HG03135 (cell line): Measurements from ENCODE around the gene MYO1B.

Experiments
- ATAC-seq: cut with Tn5 transposase; IDR thresholded peaks from one replicate; pipeline ENCODE4 v1.9.1; 2021; ENCODE audit warnings: mild to moderate bottlenecking, moderate library complexity; ENCODE audit not compliant: unreplicated experiment

The MYO1B gene

DNA sequence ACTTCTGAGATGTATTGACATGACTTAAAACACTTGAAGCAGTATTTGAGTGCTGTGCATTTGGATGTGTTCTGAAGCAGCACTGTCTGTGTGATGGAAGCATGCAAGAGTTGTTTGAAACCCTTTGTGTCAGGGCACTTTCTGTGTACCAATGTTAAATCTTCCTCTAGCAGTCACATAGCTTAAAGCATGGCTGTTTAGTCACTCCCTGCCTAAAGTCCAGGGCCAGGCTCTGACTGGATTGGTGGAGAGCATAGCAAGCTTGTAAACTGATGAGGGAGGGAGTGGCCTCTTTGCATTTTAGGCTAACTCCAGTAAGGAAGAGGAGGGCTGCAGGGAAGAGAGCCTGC lies 73.5 kb downstream of the MYO1B start:
- ATAC-seq = no peak

DNA sequence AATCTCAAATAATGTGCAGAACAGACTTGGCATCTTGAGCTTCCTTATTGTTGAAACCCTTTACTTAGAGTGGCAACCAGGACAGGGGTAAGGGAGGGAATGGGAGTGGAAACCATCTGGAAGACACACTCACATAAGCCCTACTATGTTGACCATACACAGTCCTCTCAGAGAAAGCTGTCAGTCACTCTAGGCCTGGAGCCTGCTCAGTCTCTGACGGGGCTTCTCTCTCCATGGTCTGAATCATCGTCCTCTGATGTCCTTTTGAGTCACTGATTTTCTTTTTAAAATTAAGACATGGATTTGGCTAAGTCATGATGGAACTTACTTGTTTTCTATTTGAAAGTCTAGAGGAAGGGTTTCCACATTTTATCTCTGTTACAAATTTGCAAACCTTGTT lies 74.0 kb downstream of the MYO1B start:
- ATAC-seq = no peak

DNA sequence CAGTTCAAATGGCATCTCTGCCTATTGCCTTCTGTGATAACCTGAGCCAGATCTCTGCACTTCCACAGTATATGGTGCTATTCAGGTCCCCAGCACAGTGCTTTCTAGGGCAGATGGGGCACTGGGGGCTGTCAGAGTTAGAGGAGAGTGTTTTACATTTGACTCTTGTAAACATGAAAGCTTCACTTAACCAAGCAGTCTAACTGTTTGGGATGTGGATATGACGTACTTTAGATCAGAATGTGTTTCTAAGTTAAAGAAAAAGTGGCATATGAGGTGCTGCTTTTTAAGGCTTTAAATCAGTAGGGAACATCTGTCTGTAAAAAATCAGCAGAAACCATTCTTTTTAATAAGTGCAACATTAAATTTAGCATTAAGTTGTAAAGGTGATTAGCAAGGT lies 75.7 kb downstream of the MYO1B start:
- no peak for ATAC-seq

DNA sequence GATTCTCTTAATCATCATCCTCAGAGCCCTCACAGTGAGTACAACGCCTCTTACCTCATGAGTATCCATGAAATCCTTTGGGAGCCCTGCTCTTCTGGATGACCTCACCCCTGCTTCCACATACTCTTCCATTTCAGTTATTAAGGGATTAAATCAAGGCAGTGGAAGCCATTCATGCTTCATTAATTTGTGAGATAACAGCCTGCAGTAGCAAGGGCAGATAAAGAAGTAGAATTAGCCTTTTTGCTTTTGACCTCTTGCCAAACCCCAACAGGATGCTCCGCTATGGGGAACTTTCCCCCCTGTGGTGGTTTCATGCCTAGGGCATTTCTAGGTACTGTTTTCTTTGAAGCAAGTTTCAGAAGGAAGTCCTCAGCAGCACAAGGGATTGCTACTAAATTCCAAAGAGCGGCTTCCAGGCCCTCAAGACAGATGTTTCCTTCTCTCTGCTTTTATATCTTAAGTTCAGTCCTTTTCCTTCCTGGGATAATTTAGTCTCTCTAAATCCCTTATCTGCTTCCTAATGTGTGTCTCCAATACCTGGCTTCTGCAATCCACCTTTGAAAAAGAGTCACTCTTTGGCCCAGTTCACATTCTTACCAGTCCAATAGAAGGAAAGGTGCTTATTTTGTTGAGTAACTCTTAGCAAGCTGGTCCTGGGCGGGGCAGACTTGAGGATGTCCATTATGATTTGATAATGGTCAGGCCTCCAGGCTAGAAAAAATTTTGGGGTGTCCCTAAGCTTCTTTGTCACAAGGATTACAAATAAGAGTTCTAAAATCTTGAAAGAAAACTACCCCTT lies 76.9 kb downstream of the MYO1B start:
- peak; percentile 59 for ATAC-seq

DNA sequence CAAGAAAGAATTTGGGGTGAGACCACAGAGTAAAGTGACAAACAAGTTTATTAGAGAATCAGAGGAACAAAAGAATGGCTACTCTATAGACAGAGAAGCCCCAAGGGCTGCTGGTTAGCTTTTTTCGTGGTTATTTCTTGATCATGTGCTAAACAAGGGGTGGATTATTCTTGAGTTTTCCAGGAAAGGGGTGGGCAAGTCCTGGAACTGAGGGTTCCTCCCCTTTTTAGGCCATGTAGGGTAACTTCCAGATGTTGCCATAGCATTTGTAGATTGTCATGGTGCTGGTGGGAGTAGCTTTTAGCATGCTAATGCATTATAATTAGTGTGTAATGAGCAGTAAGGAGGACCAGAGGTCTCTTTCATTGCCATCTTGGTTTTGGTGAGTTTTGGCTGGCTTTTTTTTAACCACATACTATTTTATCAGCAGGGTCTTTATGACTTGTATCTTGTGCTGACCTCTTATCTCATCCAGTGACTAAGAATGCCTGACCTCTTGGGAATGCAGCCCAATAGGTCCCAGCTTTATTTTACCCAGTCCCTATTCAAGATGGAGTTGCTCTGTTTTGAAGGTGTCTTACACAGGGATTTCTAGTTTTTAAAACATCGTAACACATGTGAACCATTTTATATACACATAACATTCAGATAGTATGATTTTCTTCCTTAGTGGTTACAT lies 77.8 kb downstream of the MYO1B start:
- no peak for ATAC-seq

DNA sequence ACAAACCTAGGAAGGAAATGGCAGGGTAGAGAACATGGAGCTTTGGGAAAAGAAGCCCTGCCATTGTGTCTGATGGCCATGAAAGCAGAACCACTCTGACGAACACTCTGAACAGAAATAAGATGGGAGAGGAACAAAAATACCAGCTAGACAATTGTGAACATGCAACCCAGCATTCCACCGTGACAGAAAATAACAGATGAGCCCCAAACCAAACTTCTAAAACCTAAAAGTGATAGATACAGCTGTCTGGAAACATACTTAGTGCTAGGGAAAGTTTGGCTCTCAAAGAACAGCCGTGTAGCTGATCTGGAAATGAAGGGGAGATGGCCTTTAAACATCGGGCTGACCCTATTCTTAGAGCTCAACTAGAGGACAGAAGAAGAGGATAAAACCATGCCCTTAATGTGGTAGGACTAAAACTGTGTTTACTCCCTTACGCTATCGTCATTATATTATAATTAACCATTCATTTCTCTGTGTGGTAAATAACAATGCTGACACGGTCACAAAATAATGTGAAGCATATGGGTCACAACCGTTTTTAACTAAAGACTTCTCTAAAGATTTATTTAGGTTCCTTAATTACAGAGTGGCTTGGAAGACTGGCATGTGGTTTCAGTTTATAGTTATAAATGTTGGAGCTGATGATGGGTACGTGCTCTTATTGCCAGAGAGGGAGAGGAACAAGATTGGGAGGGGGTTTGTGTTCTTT lies 80.6 kb downstream of the MYO1B start:
- ATAC-seq = no peak

DNA sequence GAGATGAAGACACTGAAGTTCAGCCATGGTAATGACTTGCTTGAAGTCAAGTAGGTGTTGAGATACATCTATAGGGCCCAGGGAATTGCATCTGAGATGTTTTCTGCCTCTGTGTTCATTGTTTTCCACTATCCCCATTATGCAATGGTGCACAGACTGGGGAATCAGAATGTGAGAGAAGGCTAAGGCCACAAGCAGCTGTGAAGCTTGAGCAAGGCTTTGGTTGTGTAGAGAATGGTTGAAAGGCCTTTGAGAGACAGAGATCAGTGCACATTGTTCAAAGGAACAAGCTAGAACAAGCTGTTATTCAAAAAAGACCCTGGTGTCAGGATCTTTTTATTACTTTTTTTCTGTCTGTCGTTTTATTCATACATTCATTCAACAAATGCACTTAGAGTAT lies 82.3 kb downstream of the MYO1B start:
- no peak for ATAC-seq

DNA sequence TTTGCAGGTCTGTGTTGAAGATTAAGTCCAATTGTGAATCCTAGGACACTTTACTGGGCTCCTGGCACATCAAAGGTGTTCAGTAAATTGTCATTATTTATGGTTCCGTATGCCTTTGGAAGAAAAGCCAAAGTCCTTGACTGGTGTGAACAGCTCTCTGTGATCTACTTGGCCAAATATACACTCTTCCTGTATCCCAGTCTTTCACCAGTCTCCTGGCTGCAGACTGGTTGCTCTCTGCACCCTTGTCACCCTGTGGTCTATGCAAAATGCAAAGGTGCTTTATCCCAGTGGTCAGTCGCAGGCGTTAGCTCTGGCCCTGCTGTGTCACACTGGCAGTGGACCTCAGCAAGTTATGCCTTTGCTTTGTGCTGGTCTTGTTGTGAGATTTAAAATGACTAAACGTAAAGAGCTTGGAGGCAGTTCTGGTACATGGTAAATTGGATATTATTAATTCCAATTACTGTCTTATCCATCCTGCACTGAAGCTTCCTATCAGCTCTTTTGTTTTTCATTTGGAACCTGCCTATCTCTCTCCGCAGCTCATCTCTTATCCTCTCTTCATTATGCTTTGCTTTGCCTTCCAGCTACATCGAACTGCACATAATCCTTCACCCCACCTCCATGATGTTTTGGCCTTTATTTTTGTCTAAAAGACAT lies 83.1 kb downstream of the MYO1B start:
- ATAC-seq = no peak

DNA sequence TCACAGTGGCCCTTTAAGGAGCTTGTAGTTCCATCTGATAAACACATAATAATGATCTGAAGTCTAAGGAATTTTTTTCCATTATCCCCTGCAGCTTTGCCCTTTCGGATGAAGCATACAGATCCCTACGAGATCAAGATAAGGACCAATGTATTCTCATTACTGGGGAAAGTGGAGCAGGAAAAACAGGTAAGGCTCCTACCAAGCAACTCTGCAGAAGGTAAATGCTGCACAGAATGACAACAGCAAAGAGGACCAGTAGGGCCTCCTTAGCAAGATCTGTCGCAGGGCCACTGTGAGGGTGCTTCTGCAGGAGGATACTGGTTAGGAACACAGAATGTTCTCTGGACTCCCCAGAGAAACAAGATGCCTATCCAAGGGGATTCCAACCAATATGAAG lies 84.6 kb downstream of the MYO1B start:
- ATAC-seq = no peak

DNA sequence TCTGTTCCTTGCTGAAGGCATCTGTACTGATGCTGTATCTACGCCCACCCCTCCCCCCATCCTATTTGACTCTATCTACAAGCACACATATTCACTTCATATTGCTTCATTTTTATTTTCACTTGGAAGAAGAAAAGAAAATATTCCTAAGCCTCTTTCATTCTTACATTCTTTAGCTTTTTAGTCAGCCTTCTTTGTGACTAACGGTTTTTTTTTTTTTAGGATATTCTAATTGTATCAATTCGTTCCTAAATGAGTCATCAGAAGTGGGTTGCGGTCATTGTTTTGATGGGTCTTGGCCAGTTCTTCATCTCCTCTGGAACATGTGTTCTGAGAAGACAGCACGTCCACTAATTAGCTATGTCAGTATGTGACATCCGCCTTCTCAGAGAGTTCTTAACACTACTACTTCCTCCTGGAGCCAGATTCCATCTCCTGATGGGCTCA lies 88.7 kb downstream of the MYO1B start:
- no peak for ATAC-seq

DNA sequence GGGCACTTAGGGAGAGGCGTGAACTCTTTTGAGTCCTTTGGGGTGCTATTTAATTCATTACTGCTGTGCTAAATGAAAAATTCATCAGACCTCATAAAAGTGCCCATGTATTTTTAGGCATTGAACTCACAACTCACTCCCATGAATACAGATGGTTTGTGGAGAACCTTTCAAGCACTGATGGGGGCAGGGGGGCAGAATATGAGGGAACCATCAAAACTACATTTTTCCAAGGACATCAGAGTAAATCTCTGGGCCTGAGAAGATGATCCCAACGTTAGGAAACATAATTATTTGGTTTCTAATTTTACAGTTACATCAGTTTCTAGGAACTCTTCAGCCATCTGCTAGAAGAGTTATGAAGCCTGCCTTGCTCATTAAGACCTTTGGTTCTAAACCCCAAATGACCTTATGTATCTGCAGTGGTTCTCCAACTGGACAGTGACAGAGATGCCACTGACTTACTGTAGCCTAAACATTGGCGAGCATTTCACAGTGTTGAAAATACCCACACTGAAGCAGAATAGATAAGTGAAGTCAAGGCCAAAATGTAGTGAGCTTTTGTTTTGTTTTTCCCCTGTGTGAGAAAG lies 90.8 kb downstream of the MYO1B start:
- no peak for ATAC-seq

DNA sequence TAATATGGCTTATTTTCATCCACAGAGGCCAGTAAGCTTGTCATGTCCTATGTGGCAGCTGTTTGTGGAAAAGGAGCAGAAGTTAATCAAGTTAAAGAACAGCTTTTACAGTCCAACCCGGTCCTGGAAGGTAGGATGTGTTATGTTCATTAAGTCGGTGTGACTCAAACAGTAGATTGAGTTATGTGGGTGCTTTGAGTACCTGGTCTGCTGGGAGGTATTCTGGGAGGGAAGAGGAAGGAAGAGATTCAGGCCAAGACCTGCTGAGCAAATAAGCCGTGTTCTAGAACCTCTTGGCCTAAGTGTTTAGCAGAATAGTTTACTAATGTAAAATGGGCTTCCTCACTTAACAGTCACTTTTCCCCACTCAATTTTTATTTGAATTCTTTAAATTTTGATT lies 96.2 kb downstream of the MYO1B start:
- ATAC-seq = no peak

DNA sequence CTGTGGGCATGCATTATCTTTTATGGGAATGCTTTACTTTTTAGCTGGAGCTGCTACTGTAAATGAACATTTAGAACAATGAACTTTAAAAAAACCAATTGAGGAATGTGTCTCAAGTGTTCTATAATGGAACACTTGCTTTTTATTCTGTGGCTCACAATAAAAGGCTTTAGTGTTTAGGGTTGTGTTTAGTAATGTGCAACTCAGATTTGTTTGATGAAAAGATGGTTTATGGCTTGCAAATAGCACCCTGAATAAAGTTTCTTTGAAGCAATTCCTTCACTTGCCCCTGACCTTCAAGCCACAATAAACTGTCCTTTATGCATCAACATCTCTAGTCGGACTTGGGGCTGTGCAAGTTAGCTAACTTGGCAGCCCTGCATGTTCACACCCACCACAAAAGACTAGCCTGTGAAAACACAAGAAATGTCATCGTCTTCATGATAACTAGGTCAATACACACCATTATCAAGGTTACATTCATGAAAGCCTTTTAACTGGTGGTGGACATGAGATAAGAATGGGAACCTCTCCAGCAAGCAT lies 98.7 kb downstream of the MYO1B start:
- ATAC-seq = no peak

DNA sequence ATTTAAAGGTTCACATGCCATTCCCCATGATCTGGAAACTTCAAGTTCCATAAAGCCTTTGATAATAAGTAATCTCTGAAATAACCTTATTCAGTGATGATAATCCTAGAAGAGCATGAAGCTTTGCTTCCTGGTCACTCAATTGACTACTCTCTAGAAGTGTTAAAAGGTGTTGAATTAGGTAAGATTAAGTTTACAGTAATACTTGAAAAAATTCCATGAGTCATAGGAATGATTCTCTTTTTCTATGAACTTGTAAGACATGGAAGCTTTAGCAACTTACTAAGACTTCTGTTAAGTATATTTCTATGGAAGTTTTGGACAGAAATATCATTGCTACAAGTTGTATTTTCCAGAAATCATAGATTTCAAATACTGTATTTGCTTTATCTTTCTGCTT lies 100.6 kb downstream of the MYO1B start:
- ATAC-seq = no peak

DNA sequence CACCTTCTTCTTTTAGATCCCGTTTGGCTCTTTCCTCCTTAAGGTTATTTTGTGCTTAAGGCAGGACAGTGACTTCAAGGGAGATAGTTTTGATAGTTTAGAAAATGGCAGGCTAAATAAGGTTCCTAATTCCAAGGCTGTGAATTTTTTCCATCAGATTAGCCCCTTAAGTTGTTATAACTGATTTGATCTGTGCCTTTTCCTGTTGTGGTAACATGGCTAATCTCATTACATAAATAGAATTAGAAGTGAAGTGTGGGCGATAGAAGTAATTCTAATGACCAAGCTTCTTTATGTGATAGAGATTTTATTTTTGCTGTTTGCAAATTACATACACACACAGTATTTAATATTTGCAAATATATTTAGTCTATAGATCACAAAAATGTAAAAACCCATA lies 102.0 kb downstream of the MYO1B start:
- ATAC-seq = no peak

DNA sequence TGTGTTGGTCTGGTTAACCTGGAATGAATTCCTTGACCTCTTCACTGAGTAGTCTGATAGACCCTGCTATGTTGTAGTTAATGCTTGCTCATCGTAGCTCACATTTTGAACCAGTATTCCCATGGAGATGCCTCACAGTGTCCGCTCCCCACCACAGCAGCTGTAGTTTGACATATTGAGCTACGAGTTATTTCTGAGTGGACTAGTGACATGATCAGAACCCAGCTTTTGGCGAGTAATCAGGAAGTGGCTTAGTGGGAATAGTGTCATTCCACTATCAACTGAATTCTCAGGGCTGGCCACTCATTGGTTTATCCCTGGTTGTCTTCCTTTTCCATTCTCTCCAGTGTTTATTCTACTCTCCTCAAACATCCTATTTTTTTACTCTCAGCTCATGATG lies 102.7 kb downstream of the MYO1B start:
- no peak for ATAC-seq

DNA sequence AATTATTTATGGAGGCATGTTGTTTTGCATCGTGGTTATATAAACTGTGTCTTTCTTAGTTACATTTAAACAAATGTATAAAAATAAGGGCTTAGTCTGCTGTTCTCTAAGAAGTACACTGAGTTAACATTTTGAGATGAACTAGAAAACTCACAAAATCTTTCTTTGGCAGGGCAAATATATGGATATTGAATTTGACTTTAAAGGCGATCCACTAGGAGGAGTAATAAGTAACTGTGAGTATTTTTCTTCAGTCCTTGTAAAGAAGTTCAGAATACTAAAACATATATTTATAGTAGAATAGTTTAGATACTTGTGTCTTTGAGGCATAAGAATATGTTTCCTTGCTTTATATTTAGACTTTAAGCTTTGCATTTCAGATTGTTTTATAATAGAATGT lies 104.8 kb downstream of the MYO1B start:
- ATAC-seq = no peak

DNA sequence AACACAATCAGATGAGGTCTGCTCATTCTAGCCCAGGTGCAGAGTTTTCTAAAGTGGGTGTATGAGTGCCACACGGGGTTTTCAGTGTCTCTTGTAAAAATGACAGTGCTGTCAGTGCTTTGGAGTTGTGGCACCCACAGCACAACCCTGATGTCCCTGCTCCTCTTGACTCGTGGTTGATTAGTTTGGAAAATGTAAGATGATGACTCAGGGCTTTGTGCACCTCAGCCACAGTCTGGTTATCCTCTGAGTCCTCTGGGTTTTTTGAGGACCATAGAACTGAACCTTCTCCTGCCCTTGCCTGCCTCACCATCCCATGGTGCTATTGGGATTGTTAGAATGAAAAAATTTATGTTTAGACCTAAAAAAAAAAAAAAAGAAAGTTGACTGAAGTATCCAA lies 105.6 kb downstream of the MYO1B start:
- ATAC-seq = no peak

DNA sequence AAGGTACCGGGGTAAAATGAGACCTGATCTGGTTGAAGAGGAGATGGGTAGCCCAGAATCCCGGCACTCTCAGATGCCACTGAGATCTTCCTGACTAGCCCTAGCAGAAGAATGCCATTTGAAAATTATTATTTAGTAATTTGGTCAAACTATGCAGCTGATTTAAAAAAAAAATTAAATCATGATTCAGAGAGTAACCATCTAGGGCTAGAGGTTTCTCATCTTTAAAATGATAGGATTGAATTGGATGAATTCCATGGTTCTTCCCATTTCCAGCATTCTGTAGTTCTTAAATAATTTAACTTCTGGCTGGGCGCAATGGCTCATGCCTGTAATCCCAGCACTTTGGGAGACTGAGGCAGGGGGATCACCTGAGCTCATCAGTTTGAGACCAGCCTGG lies 106.1 kb downstream of the MYO1B start:
- no peak for ATAC-seq

DNA sequence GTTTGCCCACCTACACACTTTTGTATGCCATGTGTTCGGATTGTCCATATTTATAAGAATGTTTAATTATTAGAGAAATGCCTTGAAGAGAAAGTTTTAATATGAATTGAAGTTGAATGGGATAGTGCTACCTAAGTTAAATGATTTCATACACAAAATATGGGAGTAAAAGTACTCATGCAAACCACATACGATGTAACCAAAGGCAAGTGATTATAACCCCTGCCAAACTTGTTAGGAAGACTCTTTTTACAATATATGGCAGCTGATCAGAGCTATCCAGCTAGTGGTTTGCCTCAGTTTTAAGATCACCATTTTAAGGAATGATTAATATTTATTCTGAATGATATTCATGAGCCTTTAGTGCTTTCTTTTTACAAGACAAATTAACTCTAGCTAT lies 106.7 kb downstream of the MYO1B start:
- no peak for ATAC-seq

DNA sequence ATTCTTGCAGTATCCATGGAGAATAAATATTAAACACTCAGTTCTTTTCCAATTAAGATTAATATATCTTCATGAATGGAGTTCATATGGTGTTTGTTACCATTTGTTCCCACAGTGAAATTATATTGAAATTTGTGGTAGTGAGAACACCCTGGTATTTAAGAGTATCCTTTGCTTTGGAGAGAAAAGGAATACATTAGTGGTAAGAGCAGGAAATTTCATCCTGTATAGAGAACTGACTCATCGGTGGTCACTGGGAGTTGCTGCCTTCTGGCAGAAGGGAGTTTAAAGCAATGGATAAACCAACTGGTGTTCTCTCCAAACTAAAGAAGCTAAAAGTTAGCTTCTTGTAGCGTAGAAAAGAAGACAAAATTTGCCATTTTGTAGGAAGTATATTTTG lies 107.3 kb downstream of the MYO1B start:
- ATAC-seq = no peak
